ENCODE measurements around the gene FUT6.

FUT6 gene

GRCh38 chr19:5804516-5805461 lies 34.7 kb downstream of the FUT6 start, which contains the start of gene NRTN:
TSS of gene NRTN (plus strand) at chr19:5805067. CDS start at chr19:5824166, 19,099 bp downstream.
- peak; percentile 58 for DNase-seq

GRCh38 chr19:5803752-5804515 lies 35.6 kb downstream of the FUT6 start:
- peak; percentile 93 for DNase-seq

- DNase-seq = no peak
Measured at GRCh38 chr19:5803441-5803751, 36.1 kb downstream of the FUT6 start.

DNA sequence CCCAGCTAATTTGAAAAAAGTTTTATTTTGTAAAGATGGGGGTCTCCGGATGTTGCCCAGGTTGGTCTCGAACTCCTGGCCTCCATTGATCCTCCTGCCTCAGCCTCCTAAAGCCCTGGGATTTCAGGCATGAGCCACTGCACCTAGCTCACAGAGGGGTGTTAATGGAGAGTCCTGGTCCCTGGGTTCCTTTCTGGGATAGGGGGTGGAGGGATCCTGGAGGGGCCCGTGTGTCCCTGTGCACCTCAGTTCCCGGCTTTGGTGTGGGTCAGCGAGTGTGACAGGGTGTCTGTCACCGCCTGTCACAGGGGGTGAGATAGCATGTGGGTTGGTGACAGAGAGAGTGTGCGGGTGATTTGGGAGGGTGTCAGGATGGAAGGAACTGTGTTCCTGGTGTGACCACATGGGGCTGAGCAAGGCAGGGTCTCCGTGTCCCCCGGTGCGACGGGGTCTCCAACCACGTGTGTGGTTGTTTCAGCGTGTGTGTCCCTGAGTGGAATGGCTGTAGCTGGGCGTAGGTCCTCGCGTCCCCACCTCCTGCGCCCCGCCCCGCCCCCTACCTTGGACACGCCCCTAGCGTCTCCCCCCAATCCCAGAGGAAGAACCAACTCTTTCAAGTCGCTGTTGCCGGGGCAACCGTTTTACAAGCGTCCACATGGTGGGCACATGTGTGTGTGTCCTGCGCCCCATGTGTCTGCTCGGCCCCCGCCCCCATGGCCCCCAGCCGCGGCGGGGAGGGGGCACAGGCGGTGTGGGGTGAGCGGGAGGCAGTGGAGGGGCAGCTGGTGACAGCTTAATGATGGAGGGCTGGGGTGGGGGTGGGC lies 37.5 kb downstream of the FUT6 start:
- DNase-seq = no peak

DNA sequence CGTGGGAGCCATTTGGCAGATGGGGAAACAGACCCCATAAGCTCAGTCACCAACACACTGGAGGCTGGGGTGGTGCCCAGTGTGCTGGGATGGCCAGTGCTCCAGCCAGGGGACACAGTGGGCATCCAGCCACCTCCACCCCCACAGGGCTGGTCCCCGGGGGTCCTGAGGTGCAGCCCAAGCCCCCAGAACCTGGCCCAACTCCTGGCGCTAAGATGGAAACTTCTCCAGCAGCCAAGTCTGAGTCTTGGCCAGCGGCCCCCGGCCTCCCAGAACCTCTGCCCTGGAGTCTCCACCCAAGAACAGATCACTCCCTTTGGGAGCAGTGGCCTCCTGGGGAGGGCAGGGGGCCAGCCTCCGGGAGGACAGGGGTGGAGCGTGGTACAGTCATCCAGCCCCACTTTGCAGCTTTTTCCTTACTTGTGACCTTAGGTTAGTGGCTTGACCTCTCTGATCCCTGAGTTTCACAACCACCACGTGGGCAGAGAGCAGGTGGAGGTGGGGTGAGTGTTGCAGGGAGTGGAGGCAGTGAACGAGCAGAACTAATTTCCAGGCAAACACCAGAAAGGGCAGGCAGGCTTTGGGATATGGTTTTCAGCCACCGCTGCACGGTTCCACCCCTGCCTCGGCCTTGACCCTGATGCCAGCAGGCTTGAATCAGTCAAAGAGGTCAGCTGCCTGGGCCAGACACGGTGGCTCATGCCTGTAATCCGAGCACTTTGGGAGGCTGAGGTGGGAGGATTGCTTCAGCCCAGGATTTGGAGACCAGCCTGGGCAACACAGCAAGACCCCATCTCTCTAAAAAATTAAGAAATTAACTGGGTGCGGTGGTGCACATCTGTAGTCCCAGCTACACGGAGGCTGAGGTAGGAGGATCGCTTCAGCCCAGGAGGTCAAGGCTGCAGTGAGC lies 38.9 kb downstream of the FUT6 start:
- DNase-seq = no peak

DNA sequence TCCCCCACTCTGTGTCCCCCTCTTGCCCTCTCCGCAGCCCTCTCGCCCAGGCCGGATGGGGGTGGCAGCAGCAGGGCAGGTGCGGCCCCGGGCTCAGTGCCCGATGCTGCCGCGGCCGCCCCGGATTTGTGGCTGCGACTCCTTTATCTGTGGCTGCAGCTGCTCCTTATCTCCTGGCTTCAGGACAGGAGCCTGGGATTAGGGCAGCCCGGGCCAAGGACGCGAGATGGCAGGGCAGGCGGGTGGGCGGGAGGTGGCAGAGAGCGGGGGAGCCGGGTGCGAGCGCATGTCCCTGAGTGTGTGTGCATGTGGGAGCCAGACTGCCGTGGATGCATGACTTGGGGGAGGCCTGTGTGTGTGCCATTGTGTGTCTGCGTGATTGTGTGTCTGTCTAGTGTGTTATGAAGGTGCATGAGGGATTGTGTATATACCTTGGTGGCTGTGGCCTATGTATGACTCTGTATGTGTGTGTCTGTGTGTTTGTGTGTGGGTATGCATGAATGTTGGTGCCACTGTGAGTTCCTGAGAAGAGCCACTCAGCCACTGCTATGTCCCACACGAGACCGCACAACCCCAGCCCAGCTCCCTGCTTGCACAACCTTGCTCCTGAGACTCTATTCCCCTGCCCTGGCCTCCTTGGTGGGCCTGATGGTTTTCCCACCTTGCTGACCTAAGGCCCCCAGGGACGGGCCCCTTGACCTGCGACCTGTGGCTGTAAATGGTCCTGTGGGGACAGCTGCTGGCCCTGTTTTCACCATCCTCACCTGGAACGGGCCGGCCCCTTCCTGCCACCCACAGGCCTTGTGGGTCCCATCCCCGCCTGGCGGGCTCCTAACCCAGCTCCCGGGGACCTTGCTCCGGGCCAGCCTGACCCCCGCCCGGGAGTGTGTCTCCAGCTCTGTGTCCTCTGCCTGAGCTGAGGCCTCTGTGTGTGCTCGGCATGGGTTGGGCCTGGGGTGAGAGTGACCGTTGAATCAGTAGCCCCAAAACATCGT lies 40.0 kb downstream of the FUT6 start:
- no peak for DNase-seq

- no peak for DNase-seq
Measured at GRCh38 chr19:5798244-5798643, 41.3 kb downstream of the FUT6 start.

- no peak for DNase-seq
Measured at GRCh38 chr19:5795382-5795919, 44.1 kb downstream of the FUT6 start.

- no peak for DNase-seq
Measured at GRCh38 chr19:5793188-5793587, 46.3 kb downstream of the FUT6 start.

DNA sequence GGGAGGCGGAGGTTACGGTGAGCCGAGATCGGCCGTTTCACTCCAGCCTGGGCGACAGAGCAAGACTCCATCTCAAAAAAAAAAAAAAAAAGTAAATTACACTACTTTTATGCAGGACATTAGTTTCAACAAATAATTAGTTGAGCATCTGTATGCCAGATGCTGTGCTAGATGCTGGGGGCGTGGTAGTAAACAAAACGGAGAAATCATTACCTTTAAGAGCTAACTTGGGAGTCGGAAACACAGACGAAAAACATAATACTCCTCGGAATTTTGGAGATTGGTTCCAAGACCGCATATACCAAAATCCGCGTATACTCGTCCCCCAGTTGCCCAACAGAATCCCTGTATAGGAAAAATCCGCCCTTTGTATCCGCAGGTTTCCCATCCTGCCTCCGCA lies 47.3 kb downstream of the FUT6 start:
- no peak for DNase-seq

- DNase-seq = peak; percentile 93
Measured at GRCh38 chr19:5790559-5791520, 48.7 kb downstream of the FUT6 start, which contains the start of gene DUS3L. TSS of gene DUS3L (minus strand) at chr19:5791163. CDS start at chr19:5791141, 22 bp downstream.

- no peak for DNase-seq
Measured at GRCh38 chr19:5789886-5790558, 49.5 kb downstream of the FUT6 start.

GRCh38 chr19:5789351-5789761 lies 50.1 kb downstream of the FUT6 start:
- no peak for DNase-seq

DNA sequence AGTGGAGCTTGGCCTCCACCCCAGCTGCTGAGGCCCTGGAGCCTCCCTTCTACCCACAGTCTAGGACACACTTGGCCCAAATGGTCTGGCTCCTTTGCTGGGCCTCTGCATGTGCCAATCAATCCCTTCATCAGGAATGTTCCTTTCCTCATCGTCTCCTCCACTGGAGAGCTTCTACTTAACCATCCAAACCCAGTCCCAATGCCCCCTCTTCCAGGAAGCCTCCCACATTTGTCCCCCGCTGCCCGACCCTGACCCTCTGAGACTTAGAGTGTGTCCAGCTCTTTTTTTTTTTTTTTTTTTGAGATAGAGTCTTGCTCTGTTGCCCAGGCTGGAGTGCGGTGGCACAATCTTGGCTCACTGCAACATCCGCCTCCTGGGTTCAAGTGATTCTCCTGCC lies 51.1 kb downstream of the FUT6 start:
- DNase-seq = no peak

DNA sequence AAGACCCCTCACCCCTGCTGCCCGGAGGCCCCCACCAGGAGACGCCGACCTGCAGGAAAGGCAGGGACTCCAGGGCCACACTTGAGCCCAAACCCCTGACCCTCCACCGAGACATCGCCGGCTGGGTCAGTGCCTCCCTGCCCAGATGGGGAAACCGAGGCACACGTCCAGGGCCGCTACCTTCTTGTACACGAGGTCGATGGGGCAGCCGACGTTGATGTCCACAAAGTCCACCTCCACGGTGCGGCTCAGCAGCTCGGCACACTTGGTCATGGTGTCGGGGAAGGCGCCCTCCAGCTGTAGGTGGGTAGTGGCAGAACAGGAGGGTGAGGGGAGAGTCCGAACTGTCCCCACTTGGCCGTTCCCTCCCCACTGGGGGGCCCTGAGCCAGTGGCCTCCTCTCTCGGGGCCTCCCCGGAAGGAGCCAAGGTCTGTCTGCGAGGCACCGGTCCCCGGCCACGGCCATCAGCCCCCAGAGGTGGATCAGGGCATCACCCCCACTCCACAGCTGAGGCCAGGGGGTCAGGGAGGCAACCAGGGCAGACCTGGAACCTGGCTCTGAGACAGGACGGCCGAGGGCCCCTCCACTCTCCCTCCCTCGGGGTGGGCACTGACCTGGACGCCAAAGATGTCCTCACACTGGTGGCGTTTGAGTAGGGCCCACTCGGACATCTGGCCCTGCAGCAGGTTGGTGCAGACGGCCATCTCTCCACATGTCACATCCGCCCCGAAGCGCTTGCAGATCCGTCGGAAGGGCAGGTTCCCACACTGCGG lies 51.9 kb downstream of the FUT6 start:
- no peak for DNase-seq

DNA sequence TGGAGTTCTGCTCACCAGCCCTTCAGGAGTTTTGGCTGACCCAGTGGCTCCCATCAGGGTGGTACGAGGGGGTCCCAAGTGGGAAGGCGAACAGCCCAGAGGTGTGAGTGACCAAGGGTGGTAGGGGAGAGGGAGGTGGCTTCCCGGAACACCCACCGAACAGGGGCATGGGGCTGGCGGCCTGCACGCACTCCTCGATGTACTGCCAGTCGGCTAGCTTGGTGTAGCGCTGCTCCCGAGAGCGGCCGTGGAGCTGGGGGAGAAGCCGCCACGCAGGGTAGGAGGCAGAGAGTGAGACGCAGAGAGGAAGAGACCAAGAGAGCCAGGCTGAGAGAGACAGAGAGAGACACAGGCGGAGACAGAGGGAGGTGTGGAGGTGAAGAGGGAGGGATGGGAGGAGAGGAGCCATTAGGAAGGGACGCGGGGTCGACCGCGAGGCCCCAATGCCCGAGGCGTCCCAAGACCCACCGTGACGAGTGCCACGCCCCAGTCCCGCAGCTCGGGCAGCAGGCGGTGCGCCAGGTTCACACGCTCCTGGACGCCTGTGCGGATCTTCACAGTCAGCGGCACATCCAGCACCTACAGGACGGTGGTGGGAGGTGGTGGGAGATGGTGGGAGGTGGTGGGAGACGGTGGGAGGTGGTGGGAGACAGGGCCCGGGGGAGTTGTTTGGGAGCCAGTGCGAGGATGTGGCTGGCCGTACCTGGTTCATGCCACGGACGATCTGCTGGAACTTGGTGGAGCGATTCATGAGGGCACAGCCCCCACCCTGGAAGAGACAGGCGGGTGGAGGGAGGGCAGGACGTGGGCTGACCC lies 52.7 kb downstream of the FUT6 start:
- DNase-seq = no peak

GRCh38 chr19:5785423-5785822 lies 54.1 kb downstream of the FUT6 start:
- no peak for DNase-seq

All from activated CD8-positive, alpha-beta memory T cell treated with anti-CD3 and anti-CD28 coated beads, Interleukin-2, amount 50 U/mL, for 4 hours (primary cell).